ENCODE results near the gene CRY1.
"Not testable (repeated sequence)": the region's sequence is repeated elsewhere in the genome, so short reads cannot be mapped to it uniquely, and the experiment has no call there.

Gene CRY1

DNA sequence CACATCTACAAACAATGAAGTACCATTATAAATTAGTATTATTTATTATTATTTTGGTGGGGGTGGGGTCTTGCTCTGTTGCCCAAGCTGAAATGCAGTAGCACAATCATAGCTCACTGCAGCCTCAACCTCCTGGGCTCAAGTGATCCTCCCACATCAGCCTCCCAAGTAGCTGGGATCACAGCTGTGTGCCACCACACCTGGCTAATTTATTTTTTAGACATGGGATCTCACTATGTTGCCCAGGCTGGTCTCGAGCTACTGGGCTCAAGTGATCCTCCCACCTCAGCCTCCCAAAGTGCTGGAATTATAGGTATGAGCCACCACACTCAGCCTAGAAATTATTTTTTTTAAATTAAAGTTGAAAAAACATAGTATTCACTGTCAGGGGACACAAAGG is 15.0 kb upstream of the CRY1 start:
- FAIRE-seq, result not testable (repeated sequence)

DNA sequence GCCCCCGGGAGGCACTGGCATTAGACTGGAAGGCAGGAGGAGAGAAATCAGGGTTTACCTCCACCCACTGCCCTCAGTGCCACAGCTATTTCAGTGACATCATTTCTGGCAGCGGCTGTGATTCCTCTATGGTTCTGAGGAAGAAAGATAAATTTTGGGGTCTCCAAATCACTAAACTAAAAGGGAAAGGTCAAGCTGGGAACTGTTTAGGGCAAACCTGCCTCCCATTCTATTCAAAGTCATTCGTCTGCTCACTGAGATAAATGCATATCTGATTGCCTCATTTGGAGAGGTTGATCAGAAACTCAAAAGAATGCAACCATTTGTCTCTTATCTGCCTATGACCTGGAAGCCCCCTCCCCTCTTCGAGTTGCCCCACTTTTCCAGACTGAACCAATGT is 14.0 kb upstream of the CRY1 start:
- FAIRE-seq, result no peak

DNA sequence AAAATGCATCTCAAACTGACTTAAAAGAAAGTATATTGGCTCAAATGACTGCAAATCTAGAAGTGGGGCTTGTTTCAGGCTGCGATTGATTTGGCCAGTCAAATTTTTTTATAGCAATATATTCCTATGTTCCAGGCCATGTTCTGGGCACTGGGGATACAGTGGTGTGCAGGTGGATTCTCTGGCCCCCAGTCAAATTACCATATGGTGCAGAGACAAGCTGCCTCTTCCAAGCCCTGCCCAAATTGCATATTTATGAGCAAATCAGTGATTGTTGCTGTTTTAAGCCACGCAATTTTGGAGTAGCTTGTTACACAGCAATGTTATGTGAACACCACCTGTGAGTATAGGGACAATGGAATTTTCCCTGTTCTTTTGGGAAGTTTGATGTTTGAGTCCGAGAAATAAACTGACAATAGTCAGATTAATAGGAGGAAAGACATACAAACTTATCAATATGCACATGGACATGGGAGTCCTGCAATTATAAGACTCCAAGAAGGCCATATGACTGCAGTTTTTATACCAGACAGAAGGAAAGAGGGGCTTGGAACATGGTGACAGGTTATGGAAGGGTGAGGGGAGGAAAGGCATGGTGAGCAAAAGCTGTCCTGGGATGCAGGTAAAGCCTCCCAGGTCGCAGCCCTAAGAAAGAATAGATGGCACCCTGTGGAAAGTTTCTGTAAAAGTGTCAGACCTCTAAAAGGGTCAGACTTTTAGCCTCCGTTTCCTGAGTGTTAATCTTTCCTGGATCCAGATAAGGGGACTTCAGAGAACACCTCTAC is 13.1 kb upstream of the CRY1 start:
- FAIRE-seq, result no peak

DNA sequence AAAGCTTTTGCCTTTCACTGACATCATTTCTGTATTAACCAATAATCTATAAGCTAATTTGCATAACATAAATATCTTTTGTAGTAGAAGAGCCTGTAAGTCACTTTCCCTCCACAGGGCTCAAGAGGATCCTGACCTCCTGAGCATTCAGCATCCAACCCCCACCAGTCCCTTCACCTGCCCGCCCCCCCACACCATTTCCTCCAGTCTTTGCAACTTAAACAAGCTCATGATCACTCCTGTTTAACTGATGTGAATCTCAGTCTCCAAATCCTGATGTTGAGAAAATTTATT is 12.0 kb upstream of the CRY1 start:
- no peak for FAIRE-seq

DNA sequence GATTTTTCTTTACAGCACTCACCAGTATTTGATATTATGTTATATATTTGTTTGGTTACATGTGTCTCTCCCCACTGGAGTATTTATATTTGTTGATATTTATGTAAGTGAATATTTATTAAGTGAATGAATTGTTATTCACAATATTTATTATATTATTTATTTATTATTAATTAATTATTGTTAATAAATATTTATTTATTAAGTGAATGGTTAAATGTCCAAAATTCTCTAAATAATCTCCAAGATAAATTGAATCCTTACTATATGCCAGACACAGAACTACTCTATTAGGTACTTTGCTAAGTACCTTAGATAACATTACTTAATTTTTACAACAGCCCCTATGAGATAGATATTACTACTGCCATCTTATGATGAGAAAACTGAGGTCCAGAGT is 10.2 kb upstream of the CRY1 start:
- peak; percentile 37 for FAIRE-seq

DNA sequence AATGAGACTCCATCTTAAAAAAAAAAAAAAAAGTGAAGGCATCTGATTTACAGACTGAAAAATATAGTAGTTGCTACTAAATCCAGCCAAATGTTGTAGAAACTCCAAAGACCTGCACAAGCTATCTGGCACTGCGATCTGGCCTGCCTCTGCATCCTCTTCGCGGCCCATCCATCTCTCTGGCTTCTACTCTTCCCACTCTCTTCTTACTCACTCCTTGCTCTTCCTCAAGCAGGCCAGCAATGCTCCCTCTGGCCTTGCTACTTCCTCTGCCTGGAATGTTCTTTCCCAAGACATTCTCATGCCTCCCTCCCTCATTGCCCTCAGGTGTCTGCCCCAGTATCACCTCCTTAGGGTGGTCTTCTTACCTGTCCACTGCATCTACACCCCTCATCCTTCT is 9.7 kb upstream of the CRY1 start:
- FAIRE-seq, result no peak

DNA sequence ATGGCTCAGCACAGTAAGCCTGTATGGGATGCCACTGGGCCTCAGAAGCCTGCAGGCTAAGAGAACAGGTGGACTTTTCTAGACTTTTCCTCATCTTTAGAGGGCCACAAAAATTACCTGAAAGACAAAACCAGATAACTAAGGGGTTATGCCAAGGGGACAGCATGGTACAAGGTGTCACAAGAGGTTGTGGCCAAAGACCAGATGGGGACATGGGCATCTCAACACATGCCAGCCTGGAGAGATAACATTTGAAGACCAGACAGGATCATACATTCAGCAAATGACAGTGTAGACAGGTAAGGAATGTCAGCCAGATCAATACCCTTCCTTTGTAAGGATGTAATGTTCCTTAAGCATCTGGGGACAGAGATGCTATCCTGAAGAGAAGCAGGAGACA is 8.9 kb upstream of the CRY1 start:
- no peak for FAIRE-seq

DNA sequence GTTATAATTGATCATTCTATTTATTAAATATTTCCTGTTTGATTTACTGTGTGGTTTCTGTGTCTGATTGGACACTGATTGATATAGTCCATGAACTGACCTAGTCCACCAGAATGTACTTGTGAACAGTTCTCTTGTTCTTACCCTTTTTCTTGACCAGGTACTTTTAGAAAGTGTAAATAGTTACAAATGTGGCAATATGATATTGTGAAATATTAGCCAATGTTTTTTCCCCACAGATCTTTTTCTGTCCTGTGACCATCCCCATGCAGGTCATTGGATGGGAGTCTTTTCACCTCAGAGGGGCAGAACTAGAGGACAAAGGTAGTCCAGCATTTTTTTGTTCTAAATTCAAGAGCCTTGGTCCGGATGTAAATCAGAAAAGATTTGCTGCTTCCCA is 8.3 kb upstream of the CRY1 start:
- FAIRE-seq, result no peak

DNA sequence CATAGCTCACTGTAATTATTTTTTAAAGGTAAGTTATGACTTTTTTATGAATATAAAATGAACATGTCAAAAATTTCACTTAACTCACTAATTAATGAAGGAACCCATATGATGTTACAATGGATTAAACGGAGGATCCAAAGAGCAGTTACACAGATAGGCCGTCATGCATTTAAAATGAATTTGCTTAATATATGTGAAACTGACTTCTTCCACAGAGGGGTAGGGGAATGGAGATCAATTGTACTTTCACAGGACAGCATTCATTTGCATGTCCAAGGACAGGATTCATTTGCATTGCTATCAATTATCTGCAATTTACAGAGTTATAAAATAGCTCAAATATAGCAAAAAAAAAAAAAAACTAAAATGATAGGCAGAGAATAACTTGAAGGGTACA is 6.6 kb upstream of the CRY1 start:
- no peak for FAIRE-seq

DNA sequence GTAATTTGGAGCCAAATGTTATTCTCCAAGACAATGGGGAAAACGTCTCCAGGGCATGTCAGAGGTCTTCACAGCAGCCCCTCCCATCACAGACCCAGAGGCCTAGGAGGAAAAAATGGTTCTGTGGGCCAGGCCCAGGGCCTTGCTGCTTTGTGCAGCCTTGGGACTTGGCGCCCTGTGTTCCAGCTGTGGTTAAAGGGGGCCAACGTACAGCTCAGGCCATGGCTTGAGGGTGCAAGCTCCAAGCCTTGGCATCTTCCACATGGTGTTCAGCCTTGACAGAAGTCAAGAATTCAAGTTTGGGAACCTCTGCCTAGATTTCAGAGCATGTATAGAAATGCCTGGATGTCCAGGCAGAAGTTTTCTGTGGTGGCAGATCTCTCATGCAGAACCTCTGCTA is 3.2 kb upstream of the CRY1 start:
- FAIRE-seq, result no peak

DNA sequence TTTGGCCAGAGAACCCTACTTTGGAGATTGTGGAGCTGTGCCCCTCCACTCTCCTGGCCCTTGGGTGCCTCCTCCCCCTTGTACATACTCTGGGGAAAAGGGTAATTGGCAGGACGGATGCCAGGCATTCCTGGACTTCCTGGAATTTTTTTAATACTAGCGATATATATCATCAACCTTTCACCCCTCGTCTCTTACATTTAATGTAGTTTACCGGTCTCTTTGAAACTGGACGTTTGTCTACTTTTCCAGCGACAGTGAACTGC is 767 bp upstream of the CRY1 start:
- FAIRE-seq, result no peak

DNA sequence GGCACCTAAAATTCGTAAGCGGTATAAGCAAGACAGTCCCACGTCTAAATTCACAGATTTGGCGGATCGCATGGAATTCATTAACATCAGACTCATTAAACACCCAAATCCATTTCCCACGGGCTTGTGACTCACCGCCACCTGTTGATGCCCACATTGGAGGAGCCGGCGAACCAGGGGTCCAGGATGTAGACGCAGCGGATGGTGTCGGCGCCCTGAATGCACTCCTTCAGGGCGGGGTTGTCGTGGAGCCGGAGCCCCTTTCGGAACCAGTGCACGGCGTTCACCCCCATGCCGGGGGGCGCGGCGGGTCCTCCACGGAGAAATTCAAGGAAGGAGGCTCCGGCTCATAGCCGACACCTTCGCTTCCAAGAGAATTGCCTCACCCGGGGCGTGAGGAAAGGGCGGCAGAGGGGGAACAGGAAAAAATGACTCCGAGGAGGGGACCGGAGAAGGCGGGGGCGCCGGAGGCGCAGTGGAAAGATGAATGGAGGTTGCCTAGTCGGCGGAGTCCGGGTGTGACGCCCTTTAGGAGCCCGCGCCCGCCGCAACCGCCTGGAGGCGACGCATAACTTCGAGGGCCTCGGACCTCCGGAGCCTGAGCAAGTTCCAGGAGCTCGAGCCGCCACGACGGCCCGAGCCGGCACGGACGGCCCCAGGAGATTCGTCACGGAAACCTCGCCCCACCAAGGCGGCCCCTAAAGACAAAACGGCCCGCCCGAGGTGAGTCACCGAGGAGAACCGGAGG is 506 bp downstream of the CRY1 start:
- no peak for FAIRE-seq

DNA sequence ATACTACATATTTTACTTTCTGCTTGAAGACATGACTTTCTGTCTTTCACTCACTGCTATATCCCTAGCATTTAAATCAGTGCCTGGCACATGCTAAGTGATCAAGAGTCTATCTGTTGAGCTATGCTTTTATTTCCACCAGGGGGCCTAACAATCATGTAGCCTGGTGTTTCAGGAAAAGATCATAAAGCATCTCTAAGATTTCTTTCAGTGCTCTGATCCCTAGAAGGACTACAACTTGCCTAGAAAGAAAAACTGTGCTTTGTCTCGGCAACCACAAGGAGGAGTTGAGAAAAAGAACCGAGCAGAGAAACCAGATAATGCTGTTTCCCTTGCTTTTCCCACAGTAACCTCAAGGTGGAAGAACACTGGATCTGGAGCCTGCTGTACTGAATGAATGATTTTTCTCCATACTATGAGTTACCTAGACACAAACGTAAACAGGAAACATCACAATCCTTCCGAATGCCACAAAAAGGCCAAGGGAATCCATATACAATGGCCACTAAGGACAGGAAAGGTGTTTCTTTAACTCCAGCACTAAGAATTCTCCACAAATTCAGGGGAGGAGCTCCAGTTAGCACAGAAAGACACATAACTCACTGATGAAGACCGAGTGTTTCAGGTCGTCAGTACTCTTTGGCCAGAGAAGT is 1.2 kb downstream of the CRY1 start:
- peak; percentile 96 for FAIRE-seq

DNA sequence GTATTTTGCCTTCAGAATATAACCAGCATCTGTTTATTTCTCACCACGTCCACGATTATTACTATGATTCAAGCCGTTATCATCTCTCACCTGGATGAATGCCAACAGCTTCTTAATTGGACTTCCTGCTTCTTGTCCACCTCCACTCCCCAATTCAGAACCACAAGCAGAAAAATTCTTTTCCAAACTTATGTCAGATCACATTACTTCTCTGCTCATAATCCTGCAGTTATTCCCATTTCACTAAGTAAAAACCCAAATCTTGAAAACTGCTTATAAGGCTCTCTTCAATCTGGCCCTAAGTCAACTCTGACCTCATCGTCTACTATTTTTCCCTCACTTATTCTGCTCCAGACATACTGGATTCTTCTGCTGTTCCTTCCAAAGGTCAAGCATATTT is 2.0 kb downstream of the CRY1 start:
- FAIRE-seq, result no peak

DNA sequence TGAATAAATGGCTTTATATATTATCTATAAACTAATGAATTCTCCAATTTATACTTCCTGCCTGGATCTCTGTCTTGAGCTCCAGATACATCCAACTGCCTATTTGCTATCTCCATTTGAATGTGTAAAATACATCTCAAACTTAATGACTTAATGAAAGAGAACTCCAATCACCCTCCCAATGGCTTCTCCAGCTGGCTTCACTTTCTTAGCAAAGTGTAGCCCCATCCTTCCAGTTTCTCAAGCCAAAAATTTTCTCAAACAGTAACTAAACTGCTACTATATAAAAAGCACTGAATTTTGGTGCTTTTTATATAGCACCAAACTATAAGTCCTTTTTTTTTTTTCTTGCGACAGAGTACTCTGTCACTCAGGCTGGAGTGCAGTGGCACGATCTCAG is 2.6 kb downstream of the CRY1 start:
- FAIRE-seq, result no peak

DNA sequence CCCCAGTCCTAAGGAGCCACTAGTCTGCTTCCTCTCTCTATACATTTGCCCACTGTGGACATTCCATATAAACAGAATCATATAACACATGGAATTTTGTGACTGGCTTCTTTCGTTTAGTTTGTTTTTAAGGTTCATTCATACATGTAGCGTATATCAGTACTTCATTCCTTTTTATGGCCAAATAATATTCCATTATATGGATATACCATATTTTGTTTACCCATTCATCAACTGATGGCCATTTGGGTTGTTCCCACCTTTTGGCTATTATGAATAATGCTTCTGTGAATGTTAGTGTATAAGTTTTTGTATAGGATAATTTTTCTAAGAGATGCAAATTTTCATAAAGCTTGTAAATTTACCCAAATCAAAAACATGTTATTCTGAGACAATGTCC is 4.4 kb downstream of the CRY1 start:
- no peak for FAIRE-seq

DNA sequence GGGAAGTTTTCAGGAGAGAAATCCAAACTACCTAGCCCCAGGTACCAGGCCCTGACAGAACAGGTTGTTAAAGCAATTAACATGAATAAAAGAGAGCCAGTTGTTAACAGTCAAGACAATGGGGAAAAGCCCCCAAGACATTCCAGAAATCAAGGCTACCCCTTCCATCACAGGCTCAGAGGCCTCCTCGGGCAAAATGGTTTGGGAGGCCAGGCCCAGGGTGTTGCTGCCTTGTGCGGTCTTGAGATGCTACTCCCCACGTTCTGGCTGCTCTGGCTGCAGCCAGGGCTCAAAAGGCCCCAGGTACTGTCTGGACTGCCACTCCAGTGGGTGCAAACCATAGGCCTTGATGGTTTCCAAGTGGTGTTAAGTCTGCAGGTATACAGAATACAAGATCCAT is 7.0 kb downstream of the CRY1 start:
- no peak for FAIRE-seq

DNA sequence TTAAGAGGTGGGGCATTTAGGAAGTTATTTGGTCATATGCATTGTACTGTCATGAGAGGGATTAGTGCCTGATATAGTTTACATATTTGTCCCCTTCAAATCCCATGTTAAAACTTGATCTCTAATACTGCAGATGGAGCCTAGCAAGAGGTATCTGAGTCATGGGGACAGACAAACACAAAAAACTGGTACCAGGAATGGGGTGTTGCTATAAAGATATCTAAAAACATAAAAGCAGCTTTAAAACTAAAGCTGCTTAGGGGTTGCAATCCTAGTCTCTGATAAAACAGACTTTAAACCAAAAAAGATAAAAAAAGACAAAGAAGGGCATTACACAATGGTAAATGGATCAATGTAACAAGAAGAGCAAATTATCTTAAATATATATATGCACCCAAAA is 11.6 kb downstream of the CRY1 start:
- FAIRE-seq, result no peak

DNA sequence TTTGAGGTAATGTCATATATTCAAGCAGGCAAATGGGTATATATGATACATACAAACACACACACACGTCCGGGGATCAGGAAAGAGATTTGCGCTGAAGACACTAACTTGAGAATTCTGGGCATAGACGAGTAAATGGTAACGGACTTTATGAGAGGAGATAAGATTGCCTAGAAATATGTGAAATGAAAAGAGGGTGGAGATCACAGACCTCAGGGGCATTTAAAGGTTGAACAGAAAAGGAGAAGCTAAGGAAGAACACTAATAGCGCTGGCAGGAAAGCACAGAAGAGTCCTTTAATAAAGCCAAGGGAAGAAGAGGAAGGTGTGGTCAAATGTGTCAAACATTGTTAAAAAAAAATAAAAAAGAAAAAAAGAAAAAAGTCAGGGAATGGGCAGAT is 13.1 kb downstream of the CRY1 start:
- no peak for FAIRE-seq

DNA sequence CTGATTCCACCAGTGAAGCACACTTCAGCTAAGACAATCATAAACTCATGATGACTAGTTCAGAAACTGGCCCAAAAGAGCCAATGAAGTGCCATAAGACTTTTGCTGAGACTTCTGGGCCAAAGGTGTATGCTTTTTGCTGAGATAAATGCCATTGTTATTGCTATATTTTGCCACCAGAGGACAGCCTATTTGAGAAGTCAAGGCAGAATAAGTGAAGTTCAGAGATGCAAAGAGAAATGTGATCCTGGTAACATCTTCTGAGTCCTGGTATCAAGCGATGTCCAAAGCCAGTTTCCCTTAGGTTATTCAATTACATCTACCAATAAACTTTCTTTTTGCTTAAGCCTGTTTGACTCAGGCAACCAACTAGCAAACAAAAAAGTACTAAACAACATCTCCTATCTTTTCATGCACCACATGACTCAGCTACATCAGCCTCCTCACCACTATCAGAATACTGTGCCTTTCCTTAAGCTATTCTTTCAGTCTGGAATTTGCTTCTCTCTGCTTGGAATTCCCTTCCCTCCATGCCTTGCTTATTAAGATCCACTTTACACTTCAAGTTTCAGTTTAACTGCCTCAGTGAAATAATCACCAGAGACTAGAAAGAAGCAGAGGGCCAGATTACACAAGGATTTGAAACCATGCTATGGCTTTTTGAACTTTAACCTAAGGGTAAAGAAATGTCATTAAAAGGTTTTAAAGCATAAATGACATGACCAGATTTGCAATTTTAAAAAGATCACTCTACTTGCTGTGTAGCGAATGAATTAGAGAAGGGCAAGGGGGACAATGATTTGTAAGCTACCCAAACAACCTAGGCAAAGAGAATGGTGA is 14.0 kb downstream of the CRY1 start:
- FAIRE-seq, result no peak

DNA sequence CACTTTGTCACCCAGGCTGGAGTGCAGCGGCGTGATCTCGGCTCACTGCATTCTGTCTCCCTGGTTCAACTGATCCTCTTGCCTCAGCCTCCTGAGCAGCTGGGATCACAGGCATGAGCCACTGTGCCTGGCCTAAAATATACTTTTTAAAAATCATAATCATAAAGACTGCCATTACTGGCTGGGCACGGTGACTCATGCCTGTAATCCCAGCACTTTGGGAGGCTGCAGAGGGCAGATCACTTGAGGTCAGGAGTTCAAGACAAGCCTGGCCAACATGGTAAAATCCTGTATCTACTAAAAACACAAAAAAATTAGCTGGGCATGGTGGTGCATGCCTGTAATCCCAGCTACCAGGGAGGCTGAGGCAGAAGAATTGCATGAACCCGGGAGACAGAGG is 20.1 kb downstream of the CRY1 start:
- not testable (repeated sequence) for FAIRE-seq

DNA sequence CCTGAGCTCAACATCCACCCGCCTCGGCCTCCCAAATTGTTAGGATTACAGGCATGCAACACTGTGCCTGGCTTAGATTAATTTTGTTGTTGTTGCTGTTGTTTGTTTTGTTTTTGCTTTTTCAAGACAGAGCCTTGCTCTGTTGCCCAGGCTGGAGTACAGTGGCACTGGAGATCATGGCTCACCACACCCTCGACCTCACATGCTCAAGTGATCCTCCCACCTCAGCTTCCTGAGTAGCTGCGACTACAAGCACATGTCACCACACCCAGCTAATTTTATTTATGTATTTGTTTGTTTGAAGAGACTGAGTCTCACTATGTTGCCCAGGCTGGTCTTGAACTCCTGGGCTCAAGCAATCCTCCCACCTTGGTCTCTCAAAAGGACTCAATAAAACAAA is 26.7 kb downstream of the CRY1 start:
- no peak for FAIRE-seq

DNA sequence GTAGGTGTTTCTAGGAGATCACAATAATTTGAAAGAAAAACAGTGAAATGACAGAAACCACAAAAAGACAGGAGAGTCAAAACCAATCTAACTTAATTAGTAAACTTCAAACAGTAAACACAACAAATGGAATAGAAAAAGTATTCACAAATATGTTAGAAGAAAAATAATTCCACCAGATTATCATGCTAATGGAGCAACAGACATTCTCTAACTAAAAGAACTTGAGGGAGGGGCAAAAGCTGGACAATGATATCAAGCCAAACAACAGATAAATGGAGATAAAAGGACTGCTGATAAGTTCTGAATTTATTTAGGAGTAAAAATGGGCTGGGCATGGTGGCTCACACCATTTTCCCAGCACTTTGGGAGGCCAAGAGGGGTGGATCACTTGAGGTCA is 28.7 kb downstream of the CRY1 start:
- FAIRE-seq, result no peak

DNA sequence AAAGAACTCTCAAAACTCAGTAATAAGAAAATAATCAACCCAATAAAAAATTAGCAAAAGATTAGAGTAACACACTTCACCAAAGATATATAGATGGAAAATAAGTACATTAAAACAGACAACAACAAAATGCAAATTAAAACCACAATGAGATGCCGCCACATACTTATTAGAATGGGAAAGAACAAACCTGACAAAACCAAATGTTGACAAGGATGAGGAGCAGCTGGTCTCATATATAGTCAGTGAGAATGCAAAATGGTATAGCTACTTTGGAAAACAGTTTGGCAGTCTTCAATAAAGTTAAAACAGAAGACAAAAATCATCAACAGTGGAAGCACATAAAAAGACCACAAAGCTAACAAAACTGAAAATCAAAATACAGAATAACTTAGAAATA is 29.1 kb downstream of the CRY1 start:
- FAIRE-seq, result no peak

Data from TTC549 (cell line).